ENCODE data around the gene MCRIP1. TPM values are rescaled to one million over a fixed set of nuclear protein-coding genes. Genes with fewer than 3 reads are reported as not detected.

The MCRIP1 gene
- total RNA-seq, 4 donors from 2014 or later: 49.6 to 78.5 (median 57.2) TPM

DNA sequence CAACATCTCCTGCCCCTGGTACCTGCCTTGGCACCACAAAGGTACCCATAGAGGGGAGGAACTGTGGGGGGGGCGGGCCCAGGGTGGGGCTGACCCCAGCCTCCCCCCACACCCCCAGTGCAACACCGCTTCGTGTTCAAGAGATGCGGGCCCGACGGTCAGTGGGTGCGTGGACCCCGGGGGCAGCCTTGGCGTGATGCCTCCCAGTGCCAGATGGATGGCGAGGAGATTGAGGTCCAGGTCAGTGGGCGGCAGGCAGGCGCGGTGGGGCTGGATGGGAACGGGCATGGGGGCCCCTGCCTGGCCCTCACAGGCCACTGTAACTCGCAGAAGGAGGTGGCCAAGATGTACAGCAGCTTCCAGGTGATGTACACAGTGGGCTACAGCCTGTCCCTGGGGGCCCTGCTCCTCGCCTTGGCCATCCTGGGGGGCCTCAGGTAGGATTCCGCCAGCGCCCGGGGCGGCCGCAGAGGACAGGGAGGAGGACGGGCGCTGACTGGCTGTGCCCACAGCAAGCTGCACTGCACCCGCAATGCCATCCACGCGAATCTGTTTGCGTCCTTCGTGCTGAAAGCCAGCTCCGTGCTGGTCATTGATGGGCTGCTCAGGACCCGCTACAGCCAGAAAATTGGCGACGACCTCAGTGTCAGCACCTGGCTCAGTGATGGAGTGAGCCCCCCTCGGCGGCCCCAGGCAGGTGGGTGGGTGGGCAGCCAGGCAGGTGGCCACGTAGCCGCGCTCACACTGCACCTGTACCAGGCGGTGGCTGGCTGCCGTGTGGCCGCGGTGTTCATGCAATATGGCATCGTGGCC lies 22.0 kb downstream of the MCRIP1 start:
- no peak for TF ChIP-seq CTCF (IDR thresholded peaks at IDR 0.05)
- DNase-seq (ENCODE audit: low spot score): no peak
- ATAC-seq (ENCODE audit: low FRiP score): no peak

DNA sequence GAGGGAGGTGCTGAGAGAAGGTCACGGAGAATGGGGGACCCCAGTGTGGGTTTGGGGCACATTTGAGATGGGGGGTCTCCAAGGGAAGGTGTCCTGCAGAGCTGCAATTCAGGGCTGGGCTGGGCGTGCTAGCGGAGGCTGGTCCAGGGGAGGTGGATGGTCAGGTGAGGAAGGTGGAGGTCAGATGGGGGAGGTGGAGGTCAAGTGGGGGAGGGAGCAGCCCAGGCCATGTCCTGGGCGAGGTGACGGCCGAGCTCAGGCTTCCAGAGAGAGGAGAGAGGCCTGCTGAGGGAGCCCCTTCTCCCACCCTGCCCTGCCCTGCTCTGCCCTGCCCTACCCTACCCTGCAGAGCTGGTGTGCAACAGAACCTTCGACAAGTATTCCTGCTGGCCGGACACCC lies 22.6 kb downstream of the MCRIP1 start:
- no peak for TF ChIP-seq CTCF (IDR thresholded peaks at IDR 0.05)
- no peak for ATAC-seq (ENCODE audit: low FRiP score)

GRCh38 chr17:81809556-81809998 lies 23.5 kb downstream of the MCRIP1 start:
- TF ChIP-seq CTCF (IDR thresholded peaks at IDR 0.05): no peak
- DNase-seq (ENCODE audit: low spot score) (no peak), ATAC-seq (ENCODE audit: low FRiP score) (no peak)

More for the DNA sequence above, 22.6 kb downstream of the MCRIP1 start:
- no peak for DNase-seq (ENCODE audit: low spot score)

DNA sequence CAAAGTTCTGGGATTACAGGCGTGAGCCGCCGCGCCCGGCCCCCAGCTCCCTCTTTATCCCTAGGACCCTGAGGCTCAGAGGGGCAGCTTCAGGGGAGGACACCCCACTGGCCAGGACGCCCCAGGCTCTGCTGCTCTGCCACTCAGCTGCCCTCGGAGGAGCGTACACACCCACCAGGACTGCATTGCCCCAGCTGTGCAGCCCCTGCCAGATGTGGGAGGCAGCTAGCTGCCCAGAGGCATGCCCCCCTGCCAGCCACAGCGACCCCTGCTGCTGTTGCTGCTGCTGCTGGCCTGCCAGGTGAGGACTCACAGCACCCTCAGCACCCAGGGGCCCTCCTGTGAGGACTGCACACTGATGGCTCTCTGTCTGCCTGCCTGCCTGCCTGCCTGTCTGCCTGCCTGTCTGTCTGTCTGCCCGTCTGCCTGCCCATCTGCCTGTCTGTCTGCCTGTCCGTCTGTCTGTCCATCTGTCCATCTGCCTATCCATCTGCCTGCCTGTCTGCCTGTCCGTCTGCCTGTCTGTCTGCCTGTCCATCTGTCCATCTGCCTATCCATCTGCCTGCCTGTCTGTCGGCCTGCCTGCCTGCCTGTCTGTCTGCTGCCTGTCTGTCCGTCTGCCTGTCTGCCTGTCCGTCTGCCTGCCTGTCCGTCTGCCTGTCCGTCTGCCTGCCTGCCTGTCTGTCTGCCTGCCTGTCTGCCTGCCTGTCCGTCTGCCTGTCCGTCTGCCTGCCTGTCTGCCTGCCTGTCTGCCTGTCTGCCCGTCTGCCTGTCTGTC lies 24.1 kb downstream of the MCRIP1 start:
- no peak for TF ChIP-seq CTCF (IDR thresholded peaks at IDR 0.05)
- DNase-seq (ENCODE audit: low spot score): no peak
- ATAC-seq (ENCODE audit: low FRiP score): no peak

DNA sequence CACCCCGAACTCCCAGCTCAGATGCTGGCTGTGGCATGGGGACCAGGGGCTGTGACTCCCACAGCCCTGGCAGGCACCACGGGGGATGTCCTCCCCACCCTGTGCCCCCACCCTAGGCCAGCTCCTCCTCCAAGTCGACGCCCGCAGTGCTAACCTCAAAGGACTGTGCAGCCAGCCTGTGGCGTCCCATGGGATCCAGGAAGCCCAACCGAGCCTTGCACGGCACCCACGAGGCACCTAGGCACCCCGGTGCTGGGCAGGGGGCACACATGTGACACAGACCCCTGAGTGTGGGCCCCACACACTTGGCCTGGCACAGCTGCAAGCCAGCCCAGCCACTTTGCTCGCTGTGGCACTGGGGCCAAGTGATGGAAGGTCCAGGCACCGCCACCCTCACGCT lies 25.3 kb downstream of the MCRIP1 start:
- TF ChIP-seq CTCF (IDR thresholded peaks at IDR 0.05): no peak
- ATAC-seq (ENCODE audit: low FRiP score): no peak
- no peak for DNase-seq (ENCODE audit: low spot score)

GRCh38 chr17:81807210-81807719 lies 25.8 kb downstream of the MCRIP1 start:
- TF ChIP-seq CTCF (IDR thresholded peaks at IDR 0.05): no peak
- no peak for DNase-seq (ENCODE audit: low spot score)
- ATAC-seq (ENCODE audit: low FRiP score): no peak

Measured in omental fat pad (tissue), 4 donors.